CD4-positive, alpha-beta T cell treated with Interleukin-10 for 1 hour (primary cell): Measurements from ENCODE around the gene SNX21.
"Not testable (repeated sequence)": the region's sequence is repeated elsewhere in the genome, so short reads cannot be mapped to it uniquely, and the experiment has no call there.

Experiments used
- DNase-seq: peaks from one replicate; pipeline ENCODE4 v3.0.0-alpha.2; 2020

The SNX21 gene, protein sequence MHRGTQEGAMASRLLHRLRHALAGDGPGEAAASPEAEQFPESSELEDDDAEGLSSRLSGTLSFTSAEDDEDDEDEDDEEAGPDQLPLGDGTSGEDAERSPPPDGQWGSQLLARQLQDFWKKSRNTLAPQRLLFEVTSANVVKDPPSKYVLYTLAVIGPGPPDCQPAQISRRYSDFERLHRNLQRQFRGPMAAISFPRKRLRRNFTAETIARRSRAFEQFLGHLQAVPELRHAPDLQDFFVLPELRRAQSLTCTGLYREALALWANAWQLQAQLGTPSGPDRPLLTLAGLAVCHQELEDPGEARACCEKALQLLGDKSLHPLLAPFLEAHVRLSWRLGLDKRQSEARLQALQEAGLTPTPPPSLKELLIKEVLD

DNA sequence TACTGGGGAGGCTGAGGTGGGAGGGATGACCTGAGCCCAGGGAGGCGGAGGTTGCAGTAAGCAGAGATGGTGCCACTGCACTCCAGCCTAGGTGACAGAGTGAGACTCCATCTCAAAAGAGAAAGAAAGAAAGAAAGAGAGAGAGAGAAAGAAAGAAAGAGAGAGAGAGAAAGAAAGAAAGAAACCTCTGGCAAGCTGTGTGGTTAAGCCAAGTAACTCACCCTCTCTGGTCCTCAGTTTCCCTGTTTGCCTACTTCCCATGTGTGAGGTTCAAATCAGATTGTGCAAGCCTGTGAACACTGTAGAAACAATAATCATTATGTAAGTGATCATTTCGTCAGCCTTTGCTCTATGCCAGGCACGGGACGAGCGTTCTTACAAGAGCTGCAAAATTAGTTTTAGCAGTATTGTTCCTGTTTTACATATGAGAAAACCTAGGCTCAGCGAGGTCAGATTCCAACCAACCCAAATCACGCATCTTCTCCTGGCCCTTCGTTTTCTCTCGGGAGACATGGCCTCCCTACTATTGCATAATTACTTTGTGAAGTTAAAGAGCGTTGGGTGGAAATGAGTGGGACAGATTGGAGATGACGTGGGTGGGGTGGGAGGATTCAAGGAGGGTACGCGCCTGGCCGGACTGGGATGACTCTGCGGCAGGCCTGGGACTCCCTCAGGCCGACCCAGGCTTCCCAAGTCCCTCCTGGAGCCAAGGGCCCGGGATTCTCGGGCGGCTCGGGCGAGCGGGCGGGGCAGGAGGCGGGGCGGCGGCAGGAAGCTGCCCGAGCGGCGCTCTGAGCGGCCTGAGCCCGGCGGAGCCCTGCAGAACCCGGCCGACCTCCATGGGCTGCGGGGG, at the start of gene SNX21:
TSS of gene SNX21 (plus strand) at position 770 of the 853 bp plus-strand sequence. CDS start 121 bp downstream, outside the sequence.
- no peak for DNase-seq

DNA sequence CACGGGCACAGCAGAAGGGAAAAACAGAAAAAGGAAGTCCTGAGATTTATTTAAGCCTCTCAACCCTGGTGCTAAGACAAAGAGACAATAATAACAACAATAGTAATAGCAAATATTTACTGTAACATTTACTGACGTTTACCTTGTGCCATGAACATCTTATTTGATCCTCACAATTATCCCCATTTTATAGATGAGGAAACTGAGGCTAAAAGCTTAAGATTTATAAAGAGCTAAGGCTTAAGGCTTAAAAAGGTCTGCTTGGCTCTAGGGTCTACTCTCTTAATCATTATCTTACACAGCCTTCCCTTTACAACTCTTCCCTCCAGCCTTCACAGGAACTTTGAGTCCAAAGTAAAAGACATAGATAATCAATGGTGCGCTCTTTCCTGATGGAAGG, 45.2 kb upstream of the SNX21 start:
- DNase-seq, result no peak

DNA sequence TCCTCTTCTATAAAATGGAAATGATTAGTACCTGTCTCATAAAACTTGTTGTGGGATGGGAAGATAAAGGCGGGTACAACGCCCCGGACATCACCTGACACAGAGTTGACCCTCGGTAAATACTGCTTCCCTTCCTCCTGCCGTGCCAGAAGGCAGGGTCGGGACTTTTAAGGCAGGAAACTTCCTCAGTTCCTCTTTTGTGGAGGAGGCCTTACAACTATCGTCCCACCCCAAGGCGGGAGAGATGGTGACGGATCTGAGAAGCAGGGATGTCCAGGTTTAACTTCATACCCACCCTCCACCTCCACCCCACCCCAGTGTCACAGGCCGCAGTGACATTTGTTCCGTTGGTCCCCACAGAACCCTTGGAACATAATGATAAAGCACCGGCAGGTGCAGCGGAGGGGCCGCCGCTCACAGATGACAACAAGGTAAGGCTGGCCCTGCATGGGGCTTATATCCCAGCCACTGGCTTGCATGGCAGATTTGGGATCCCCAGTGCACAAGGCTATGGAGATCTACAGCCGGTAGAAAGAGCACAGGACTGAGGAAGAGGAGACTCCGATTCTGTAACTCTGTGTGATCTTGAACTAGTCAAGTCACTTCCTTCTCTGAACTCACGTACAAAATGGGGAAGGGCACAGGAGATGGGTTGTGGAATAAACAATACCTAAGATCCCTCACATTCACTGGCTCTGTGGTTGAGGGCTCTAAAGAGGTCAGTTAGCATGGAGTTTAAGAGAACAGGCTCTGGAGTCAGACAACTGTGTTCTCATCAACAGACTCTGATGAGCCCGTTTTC, 41.1 kb upstream of the SNX21 start:
- no peak for DNase-seq

DNA sequence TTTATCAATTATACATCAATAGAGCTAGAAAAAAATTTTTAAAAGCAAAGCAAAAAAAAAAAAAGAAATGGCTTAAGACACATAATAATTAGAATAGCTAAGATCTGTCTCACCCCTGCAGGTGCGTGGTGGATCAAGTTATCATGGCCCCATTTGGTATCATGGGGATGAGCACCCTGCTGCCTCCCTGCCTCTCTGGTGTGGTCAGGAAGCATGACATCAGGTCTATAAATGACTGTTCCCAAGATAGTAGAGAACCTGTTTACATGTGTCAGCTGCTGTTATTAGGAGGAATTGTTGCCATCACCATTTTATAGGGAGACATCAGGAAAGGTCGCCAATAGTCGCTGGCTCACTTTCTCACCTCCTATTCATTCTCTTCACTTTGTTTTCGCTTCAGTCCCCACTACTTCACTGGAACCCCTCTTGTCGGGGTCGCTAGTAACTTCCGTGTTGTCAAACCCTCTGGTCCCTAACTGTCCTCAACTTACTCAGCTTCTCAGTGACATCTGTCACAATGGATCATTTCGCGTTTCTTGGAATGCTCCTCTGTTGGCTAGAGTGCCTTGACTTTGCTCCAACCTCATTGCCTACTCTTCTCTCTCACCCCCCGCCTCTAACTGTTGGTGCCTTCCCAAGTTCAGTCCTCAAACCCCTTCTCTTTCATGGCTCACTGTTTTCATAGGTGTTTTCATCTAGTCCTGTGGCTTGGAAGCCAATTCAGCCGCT, 37.1 kb upstream of the SNX21 start:
- no peak for DNase-seq

DNA sequence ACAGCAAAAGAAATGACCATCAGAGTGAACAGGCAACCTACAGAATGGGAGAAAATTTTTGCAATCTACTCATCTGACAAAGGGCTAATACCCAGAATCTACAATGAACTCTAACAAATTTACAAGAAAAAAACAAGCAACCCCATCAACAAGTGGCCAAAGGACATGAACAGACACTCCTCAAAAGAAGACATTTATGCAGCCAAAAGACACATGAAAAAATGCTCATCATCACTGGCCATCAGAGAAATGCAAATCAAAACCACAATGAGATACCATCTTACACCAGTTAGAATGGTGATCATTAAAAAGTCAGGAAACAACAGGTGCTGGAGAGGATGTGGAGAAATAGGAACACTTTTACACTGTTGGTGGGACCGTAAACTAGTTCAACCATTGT, 36.1 kb upstream of the SNX21 start:
- not testable (repeated sequence) for DNase-seq

DNA sequence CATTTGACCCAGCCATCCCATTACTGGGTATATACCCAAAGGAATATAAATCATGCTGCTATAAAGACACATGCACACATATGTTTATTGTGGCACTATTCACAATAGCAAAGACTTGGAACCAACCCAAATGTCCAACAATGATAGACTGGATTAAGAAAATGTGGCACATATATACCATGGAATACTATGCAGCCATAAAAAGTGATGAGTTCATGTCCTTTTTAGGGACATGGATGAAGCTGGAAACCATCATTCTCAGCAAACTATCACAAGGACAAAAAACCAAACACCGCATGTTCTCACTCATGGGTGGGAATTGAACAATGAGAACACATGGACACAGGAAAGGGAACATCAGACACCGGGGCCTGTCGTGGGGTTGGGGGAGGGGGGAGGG, 35.6 kb upstream of the SNX21 start:
- DNase-seq, result not testable (repeated sequence)

DNA sequence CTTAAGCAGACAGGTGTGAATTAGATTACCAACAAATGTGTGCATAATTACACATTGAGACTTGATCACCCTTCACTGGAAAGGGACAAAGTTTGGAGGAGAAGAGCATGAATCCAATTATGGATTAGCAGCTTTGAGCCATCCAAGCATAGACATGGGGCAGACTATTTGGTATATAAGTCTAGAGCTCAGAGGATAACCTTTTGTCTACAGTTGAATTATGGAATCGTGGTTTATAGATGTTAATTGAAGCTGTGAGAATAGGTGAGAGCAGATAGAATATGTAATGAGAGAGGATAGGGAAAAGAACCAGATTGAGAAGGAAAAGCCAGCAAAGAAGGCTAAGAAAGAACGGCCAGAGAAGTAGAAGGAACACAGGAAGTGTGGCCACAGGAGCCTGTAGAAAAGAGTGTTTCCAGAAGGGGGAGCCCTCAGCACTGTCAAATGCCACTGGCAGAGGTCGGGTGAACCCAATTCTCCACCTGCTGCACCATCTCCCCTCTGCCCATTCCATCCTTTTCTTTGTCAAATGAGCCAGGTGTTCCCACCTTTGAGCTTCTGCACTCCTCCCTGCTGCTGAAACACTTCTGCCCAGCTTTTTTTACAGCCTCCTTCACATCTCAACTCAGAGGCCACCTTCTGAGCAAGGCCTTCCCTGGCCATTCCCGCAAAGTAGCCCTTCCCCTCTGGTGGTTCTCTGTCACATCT, 34.5 kb upstream of the SNX21 start:
- DNase-seq, result peak; percentile 77

DNA sequence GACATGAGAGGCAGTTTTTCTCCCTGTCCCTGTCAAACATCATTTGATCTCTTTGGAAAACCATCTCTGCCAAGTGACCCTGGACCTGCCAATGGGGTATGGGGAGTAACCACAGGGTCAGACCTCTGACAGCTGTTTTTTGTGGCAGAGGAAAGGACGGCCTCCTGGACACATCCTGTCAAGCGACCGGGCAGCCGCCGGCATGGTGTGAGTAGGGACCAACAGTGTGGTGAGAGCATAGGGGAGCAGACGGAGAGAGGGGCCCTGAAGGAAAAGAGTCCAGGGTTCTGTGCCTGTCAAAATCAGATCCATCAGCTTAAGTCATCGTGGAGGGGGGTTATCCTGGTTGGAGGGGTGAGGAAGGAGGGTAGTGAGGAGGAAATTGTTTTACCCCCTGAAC, 31.7 kb upstream of the SNX21 start:
- no peak for DNase-seq

DNA sequence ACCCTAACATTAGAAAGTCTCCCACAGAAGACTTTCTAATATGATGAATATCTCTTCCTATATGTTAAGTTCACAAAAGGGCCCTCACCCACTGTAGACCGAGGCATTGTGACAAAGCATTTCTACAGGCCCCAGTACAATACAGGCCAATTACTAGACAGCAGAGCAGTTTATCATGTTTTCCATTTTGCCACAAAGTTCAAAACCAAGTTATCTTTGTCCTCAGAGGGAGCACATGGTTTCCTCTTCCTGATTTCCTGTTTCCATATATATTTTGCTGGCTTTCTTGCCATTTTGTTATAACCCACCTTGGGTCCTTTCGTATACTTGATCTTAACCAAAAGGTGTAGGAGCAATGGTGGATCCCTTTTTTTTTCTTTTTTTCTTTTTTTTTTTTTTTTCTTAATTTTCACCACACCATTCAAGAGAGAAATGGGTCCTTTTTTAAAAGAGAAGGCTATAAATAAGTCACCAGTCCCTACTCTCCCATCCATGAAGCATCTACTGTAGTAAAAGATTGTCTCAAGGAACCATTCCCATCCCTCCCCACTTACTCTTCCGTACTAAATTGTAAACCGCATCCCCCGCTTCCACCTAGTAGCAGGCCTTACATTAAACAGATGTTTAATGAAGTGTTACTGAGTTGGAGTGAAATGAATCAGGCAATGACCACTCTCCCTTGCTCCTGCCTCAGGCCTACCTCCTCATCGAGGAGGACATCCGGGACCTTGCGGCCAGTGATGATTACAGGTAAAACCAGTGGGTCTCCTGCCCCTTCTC, 23.2 kb upstream of the SNX21 start:
- DNase-seq, result no peak

DNA sequence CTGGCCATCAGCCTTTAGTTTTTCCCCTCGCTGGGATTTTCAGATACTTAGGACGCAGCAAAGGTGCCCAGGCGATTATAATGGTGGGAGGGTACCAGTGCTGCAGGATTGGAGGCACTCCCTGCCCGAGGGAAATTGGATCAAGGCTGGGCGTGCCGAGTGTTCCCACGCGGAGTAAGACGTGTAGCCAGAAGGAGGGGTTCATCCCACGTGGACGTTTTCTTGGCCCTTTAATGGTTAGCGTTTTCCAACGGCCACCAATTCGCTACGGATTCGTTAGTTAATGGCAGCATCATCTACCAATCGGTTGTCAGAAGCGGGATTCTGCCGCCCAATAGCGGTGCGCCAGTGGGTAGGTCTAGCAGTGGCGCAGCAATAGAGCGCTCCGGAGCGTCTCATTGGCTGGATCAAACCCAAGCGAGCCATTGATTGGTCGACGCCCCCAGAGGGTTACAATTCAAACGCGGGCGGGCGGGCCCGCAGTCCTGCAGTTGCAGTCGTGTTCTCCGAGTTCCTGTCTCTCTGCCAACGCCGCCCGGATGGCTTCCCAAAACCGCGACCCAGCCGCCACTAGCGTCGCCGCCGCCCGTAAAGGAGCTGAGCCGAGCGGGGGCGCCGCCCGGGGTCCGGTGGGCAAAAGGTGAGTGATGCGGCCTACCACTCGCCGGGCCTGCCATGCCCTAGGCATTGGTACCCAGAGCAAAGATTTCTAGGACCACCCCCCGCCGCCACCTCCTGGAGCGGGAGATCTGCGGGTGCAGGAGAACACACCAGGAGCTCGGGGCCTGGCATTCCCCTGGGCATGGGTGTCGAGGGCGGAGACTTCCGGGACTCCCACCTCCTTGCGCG, 21.2 kb upstream of the SNX21 start, which contains the start of gene UBE2C:
TSS of gene UBE2C (plus strand) at position 488 of the 849 bp plus-strand sequence. CDS start at position 540, 52 bp downstream.
- DNase-seq, result peak; percentile 97

DNA sequence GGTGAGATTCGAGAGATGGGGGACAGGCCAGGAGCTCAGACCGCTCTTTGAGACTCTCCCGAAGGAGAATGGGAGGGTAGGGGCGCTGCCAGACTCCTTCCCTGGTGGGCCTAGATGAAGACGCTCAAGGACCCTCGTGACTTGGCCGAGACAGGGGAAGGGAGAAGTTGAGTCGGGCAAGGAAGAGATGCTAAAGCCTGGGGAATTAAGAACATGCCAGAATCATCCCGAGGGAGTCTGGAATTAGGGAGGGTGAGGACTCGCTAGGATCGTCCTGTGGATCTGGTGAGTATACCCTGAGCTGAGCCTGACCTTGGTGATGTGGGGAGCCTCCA, 20.6 kb upstream of the SNX21 start:
- DNase-seq, result no peak

DNA sequence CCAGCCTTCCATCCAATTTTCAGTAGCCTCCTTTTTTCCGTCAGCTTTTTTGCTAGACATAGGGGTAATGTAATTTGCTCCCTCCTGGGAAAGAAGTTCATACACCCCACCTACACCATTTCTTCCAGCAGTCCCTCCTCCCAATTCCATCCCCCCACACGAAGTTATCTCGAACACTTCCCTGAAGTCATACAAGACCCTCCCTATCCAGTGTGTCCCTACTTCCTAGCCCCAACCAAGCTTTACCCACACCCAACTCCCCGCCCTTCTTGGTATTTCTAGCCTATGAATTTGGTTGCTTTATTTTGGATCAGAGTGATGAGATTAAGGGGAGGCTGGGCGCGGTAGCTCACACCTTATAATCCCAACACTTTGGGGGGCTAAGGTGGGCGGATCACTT, 20.1 kb upstream of the SNX21 start:
- DNase-seq, result no peak

DNA sequence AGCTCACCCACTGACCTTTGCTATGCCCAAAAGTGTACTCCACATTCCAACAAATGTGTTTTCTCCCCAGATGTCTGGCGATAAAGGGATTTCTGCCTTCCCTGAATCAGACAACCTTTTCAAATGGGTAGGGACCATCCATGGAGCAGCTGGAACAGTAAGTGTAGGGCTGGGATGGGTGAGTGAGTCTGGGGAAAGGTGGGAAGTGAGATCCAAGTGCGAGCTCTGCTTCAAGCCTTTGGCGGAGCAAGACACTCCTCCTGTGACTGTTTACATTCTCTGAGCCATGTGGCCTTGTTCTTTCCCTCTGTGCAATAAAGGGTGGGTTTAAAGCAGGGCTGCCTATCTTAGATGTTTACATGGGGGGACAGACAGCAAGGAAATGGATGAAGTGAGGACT, 19.3 kb upstream of the SNX21 start:
- DNase-seq, result no peak

DNA sequence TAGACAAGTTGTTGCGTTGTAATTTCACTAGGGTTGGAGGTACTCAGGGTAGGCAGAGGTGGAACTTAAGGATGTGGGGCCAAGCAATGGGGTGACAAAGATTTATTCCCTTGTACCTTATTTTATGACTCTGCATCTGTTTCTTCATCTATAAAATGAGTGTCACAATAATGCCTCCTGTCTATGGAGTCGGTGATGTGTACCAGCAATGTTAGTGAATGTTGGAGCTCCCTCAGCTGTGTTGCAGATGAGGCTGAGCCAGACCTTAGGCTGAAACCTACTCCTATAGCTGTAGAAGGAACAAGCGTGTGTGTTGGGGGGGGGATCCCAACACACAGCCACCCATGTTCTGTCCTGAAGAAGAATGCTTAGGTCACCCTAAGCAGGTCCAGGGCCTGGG, 16.6 kb upstream of the SNX21 start:
- no peak for DNase-seq

DNA sequence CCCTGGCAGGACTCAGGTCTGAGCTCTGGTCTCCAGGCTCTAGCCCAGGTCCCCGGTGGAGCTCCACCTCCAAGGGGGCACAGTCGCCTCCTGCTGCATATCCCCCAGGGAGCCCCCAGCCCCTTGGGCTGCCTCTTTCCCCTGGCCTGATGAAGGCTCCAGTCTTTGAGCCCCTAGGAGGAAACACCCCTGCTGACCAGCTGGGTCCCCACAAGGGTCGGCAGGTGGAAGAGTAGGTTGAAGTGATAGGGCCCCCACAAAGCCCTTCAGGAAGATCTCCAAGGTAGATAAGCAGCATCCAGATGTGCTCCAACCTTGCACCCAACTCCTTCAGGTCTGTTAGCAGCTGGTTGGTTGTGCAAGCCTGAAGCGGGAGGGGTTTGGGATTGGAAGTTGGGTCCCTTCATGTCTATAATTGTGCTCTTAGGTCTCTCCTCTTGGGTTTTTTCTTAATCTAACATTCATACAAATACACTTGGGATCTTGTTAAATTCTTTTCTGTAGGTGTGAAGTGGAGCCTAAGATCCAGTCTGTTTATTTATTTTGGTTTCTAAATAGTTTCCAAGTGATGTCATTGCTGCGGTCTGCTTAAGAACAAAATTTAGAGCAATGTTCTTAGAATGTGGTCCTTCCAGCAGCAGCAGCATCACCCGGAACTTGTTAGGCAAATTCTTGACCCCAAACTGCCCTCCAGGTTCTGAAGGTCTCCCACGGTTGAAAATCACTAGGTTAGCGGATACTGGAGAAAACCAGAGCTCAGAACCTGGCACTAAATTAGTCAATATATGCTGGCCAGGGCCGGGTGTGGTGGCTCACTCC, 16.0 kb upstream of the SNX21 start:
- no peak for DNase-seq

DNA sequence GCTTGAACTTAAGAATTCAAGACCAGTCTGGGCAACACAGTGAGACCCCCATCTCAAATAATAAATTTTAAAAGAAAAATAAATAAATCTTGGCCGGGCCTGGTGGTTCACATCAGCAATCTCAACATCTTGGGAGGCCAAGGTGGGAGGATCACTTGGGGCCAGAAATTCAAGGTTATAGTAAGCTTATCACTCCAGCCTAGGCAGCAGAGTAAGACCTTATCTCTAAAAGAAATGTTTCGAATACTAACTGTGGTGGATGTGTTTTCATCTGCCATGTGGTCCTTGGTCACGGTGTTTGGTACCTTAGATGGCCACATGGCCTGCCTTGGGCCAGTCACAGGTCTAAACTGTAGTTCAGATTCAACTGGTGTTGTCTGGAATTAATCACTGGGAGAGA, 15.4 kb upstream of the SNX21 start:
- DNase-seq, result no peak

DNA sequence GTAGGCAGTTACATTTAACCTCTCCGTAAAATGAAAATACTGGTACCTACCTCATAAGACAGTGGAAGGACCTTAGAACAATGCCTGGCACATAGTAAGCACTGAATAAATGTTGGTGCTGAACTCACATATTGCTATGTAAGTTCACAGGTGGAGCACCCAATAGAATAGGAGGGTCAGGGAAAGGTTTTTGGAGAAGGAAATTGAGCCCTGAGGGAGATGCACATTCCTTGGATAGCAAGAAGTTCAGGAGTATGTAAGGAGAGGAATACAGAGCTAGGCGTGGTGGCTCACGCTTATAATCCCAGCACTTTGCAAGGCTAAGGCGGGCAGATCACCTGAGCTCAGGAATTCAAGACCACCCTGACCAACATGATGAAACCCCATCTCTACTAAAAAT, 14.1 kb upstream of the SNX21 start:
- no peak for DNase-seq

DNA sequence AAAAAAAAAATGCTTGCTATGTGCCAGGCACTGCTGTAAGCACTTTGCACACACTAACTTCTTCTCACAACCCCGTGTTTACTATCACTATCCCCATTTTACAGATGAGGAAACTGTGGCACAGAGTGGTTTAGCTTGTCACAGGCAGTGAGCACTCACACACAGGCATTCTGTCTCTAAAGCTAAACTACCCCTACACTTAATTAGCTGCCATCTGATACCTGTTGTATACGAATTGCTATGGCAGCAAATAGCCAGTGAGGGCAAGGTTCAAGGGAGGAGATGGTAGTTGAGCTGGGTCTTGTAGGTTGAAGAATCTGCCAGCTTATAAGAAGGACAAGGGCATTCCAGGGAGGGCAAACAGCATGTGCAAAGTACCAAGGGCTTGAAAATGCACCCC, 11.7 kb upstream of the SNX21 start:
- no peak for DNase-seq

DNA sequence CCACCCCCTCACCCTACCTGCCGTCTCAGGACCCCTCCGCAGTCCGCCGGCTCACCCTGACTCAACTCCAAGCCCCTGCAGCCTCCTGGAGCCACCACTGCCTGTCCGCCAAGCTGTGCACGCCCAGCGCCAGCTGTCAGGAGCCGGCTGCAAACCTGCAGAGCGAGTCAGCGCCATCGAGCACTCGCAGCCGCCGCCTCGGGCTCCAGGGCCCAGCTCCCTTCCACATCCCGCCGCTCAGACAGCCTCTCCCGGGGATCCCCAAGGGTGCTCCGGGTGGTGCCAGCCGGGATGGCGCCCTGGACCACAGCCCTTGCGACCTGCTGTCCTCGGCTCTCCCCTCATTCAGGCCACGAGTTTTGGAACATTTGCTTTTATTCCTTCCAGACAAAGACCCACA, 10.7 kb upstream of the SNX21 start:
- no peak for DNase-seq
